GM19099 (cell line): ENCODE data around the gene NKAIN2.

Experiments
- POLR2A ChIP-seq: IDR thresholded peaks from 3 replicates; pipeline ENCODE4 v1.6.1; 2011; ENCODE audit warnings: low read depth; ENCODE audit not compliant: insufficient read length; ENCODE audit errors: extremely low read depth

The NKAIN2 gene

DNA sequence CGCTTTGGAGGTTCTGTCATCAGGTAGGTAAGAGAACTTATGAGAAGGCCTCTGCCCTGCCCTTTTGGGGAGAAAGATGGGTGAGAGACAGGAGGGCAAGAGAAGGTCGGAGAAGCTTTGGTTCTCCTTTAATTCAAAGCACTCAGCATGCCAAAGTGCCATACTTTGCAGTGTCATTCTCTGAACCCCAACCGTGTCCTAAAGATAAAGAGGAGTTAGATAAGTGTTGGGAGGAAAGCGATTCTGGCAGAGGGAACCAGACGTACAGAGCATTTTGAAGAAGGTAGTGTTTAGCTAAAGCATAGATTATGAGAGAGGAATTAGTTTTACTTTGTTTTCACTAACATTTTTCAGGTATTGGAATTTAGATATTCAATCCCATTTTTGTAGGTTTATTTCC is 40.3 kb downstream of the NKAIN2 start:
- TF ChIP-seq POLR2A = no peak

- no peak for TF ChIP-seq POLR2A
Observed at GRCh38 chr6:123848347-123848746, 44.7 kb downstream of the NKAIN2 start.

GRCh38 chr6:123849406-123849805 is 45.7 kb downstream of the NKAIN2 start:
- no peak for TF ChIP-seq POLR2A

GRCh38 chr6:123850555-123850954 is 46.9 kb downstream of the NKAIN2 start:
- no peak for TF ChIP-seq POLR2A

GRCh38 chr6:123854201-123854600 is 50.5 kb downstream of the NKAIN2 start:
- no peak for TF ChIP-seq POLR2A

GRCh38 chr6:123855506-123855905 is 51.8 kb downstream of the NKAIN2 start:
- no peak for TF ChIP-seq POLR2A

DNA sequence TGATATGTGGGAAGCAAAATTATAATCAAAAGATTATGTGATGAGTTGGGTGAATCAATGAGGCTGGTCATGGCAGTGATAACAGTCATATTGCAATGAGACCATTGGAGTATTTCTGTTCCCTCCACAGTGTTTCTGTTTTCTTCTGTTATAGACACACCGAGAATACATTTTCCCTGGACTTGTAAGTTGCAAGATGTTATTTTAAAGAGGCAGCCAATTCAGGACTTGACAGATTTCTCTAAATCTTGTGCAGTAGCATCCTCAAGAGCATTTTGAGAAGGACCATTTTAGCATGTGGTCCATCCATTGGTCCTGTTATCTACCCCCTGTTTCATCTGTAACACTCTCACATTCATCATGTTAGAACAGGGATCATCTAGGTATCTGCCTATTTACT is 55.6 kb downstream of the NKAIN2 start:
- TF ChIP-seq POLR2A = no peak

DNA sequence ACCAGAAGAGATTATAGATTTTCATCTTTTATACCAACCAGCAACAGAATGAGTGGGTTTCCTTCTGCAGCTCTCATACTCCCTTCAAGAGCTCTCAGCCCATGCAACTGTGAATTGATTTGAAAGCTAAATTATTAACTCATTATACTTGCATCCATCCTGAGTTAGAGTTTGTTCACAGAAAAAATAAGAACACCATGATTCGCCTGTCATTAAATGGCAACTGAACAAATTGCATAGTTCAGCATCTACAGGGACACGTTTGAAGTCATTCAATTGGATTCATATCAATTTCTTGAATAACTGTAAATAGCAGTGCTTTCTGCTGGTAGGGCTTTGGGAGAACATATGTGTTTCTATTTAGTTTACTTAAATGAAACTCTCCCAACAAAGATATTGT is 65.7 kb downstream of the NKAIN2 start:
- TF ChIP-seq POLR2A = no peak

- TF ChIP-seq POLR2A = no peak
Observed at GRCh38 chr6:123873974-123874373, 70.3 kb downstream of the NKAIN2 start.

GRCh38 chr6:123875784-123876183 is 72.1 kb downstream of the NKAIN2 start:
- no peak for TF ChIP-seq POLR2A

GRCh38 chr6:123879749-123880148 is 76.1 kb downstream of the NKAIN2 start:
- no peak for TF ChIP-seq POLR2A

DNA sequence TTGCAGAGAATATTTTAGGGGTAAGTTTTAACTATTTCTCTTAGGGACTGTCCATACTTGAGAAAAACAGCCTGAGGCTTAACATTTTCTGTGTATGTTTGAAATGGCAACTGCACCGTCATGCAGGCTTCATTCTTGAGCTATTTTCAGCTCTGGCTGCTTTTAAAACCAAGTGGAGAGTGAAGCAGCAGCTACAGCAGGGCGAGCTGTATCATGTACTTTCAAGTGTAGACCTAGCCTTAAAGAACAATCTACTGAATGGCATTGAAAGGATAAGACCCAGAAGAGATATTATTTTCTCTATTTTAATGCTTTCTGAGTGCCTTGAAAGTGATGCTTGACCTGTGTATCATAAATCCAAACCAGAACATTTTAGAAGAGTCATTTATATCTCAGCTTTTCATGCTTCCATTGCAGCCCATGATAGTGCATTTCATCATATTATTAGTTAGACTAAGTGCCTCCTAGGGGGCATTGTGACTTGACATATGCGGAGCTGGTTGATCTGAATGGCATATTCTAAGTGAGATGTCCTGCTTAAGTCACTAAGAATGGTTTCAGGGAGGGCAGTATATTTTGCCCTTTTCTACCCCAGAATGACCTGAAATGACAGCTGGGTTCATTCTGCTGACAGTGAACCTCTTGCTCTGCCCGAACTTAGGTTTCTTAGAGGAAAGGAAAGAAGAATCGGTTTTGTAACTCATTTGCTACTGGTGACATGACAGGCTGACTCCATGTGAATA is 85.3 kb downstream of the NKAIN2 start:
- no peak for TF ChIP-seq POLR2A

GRCh38 chr6:123895346-123895745 is 91.7 kb downstream of the NKAIN2 start:
- no peak for TF ChIP-seq POLR2A

GRCh38 chr6:123895806-123896205 is 92.1 kb downstream of the NKAIN2 start:
- no peak for TF ChIP-seq POLR2A

- no peak for TF ChIP-seq POLR2A
Observed at GRCh38 chr6:123896869-123897268, 93.2 kb downstream of the NKAIN2 start.

GRCh38 chr6:123897965-123898364 is 94.3 kb downstream of the NKAIN2 start:
- no peak for TF ChIP-seq POLR2A

DNA sequence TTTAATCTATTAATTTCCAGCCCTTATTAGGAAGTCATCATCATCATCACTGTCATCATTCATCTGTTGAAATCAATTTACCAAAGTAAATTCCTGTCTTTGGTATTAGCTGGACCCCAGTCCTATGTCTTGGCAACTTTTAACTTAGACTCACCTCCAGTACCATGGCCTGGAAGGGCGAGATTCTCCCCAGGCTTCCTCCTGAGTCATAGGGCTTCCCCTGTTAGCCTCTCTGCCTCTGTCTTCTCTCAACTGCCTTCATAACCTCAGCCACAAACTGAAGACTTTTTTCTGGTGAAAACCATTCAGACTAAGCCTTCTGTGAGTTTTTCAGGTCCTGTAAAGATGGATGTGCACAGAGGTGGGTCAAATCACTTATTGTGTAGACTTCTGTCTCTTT is 95.0 kb downstream of the NKAIN2 start:
- no peak for TF ChIP-seq POLR2A
